HuH-7 (cell line): ENCODE data around the gene TBC1D30.
"Not testable (repeated sequence)": the region's sequence is repeated elsewhere in the genome, so short reads cannot be mapped to it uniquely, and the experiment has no call there.

Experiments used
- DNase-seq: peaks from one replicate; pipeline ENCODE4 v3.0.0; 2011; ENCODE audit warnings: low spot score

The TBC1D30 gene, protein sequence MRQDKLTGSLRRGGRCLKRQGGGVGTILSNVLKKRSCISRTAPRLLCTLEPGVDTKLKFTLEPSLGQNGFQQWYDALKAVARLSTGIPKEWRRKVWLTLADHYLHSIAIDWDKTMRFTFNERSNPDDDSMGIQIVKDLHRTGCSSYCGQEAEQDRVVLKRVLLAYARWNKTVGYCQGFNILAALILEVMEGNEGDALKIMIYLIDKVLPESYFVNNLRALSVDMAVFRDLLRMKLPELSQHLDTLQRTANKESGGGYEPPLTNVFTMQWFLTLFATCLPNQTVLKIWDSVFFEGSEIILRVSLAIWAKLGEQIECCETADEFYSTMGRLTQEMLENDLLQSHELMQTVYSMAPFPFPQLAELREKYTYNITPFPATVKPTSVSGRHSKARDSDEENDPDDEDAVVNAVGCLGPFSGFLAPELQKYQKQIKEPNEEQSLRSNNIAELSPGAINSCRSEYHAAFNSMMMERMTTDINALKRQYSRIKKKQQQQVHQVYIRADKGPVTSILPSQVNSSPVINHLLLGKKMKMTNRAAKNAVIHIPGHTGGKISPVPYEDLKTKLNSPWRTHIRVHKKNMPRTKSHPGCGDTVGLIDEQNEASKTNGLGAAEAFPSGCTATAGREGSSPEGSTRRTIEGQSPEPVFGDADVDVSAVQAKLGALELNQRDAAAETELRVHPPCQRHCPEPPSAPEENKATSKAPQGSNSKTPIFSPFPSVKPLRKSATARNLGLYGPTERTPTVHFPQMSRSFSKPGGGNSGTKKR

DNA sequence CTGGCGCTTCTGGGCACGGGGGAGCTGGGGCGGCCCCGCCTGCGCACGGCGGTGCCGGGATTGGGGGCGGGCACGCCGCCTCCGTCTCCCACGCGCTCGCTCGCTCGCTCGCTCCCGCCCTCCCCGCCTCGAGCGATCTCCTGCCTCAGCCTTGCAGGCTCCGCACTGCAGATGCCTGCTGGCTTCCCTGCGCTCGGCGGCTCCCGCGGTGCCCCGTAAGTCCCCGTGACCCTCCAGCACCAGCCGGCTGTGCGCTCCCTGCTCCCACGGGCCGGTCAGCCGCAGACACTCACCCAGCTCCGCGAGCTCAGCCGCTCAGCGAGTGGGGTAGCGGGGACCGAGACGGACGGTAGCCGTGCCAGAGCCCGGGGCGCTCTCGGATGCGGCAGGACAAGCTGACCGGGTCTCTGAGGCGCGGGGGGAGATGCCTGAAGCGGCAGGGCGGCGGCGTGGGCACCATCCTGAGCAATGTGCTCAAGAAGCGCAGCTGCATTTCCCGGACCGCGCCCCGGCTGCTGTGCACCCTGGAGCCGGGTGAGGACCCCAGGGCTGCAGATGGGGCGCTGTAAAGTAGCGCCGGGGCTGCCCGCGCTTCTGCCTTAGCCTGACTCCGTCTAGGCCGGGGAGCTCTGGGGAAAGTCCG, at the start of gene TBC1D30:
TSS of gene TBC1D30 (plus strand) at position 148 of the 643 bp plus-strand sequence. CDS start at position 381, 233 bp downstream.
- peak; percentile 40 for DNase-seq

DNA sequence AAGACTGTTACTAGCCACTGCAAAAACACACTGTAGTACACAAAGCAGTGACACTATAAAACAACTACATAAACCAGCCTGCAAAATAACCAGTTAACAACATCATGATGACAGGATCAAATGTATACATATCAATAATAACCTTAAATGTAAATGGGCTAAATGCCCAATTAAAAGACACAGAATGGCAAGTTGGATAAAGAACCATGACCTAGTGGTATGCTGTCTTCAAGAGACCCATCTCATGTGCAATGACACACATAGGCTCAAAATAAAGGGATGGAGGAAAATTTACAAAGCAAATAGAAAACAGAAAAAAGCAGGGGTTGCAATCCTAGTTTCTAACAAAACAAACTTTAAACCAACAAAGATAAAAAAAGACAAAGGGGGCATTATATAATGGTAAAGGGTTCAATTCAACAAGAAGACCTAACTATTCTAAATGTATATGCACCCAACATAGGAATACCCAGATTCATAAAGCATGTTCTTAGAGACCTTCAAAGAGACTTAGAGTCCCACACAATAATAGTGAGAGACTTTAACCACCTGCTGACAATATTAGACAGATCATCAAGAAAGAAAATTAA, 49.2 kb upstream of the TBC1D30 start:
- DNase-seq = not testable (repeated sequence)

DNA sequence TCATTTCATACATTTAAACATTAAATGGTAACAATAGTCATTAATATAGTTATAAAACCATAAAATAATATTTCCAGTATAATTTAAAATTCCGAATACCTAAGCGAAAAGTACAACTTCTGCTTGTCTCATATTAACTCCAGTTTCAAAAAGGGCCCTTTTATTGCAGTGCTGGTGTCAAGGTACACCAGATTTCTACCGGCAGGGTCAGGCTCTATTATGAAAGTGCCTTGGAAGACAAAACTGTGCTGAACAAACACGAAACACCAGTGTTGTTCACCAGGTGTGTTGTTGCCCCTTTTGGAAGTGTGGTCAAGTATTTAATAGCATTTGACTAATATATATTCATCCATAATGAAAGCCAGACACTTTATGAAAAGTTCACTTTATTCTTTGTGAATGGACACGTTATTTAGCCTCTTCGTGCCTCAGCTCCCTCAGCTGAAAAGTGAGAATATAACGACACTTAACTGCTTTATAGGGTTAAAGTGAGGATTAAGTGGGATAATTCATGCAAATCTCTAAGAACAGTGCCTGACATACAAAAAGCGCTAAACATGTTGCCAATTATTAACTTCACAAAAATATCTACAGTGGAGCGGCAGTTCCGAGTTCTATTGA, 45.0 kb upstream of the TBC1D30 start:
- DNase-seq = peak; percentile 48

DNA sequence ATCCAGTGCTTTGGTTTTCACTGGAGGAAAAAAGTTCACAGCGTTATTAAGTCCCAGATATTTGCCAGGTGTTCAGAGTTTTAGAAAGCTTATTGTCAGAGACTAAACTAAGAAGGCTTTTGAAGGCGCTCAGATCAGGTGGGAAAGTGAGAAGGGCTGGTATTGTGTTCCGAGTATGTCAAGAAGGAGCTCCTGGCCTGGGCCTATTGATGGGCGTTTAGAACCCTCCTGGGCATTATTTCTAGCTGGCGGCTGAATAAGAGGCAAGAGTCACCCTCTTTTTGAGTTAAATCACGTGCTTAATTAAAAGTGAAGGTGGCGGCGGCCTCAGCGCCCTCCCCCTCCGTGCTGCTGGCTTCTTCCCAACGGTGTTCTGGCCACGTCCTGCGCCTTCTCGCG, 44.3 kb upstream of the TBC1D30 start:
- DNase-seq = peak; percentile 28

DNA sequence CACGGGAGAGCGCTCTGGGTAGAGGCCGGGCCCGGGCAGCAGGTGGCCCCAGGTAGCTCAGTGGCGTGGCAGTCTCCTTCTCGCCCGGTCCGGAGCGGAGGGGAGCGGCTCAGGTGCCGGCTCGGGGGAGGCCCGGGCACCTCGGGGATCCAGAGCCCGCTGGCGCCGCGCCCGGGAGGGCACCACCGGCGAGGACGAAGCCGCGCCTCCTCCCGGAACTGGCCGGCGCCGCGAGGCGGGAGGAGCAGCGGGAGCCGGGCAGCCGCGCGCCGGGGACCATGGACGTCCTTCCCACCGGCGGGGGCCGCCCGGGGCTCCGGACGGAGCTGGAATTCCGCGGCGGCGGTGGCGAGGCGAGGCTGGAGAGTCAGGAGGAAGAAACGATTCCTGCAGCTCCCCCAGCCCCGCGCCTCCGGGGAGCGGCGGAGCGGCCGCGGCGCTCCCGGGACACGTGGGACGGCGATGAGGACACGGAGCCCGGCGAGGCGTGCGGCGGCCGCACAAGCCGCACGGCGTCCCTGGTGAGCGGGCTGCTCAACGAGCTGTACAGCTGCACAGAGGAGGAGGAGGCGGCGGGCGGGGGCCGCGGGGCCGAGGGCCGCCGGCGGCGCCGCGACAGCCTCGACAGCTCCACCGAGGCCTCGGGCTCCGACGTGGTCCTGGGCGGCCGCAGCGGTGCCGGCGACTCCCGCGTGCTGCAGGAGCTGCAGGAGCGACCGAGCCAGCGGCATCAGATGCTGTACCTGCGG, 43.7 kb upstream of the TBC1D30 start:
- peak; percentile 56 for DNase-seq

DNA sequence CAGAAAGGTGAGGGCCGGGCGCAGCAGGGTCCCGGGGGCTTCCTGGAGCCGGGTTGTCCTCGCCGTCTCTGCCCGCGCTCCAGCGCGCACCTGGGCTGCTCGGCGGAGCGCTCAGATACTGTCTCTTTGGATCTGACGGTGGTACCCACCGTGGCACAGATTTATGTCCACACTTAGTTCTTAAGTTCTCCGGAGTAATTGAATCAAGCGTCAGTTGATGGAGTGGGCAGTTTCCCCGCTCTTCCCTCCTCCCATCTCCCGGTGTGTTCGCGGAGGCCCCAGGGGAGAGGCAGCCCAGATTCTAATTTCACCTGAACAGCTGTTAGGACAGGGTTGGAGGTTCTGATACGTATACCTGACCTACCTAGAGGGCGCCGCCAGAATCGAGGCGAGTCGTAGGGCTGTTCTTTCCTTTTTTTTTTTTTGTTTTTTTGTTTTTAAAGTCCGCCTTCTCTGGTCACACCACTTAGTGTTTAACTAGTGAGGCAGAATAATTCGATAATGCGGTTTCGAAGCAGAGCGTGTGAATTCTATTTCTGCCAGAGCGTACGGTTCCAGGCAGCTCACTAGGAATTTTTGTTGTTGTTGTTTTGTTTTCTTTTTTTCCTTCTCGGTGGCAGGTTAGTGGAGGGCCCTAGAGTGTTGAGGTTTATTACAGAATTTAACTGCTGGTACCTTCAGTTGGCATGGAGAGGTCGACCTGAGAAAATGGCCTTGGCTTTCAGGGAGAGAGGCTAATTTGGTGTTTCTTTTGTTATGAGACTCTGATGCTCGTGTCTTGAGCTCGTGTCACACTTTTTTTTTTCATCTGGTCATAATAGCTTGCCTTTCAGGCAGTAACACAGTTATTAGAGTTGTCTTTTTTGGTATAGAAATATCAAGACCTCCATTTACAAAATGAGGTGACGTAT, 42.9 kb upstream of the TBC1D30 start:
- peak; percentile 36 for DNase-seq

DNA sequence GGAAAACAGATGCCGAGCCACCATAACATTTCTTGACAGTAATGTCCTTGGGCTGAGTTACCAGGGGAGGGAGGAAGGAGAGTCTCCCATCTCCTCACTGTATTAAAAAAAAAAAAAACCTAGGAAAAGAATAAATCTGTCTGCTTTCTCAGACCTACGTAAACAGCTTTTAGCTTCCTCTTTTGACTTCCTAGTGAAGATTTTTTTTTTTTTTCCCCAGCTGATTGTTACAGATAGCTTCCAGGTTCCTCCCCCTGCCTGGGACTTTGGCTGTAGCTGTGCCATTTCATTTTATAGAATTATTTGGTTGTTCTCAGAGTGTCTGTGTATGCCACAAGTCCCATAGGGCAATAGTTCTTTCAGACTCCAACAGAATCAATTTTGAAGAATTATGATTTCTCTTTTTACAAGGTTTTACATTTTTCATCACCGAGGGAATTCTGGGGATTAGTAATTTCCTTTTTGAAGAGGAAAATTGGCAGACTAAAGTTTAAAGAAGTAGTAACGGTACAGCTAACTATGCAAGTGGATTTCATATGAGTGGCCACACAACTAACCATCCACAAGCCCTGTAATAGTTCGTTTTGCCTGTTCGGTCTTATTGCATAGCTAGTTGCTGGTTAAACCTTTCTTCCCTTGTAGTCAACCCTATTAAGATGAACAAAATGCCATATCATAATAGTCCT, 42.1 kb upstream of the TBC1D30 start:
- DNase-seq = no peak

DNA sequence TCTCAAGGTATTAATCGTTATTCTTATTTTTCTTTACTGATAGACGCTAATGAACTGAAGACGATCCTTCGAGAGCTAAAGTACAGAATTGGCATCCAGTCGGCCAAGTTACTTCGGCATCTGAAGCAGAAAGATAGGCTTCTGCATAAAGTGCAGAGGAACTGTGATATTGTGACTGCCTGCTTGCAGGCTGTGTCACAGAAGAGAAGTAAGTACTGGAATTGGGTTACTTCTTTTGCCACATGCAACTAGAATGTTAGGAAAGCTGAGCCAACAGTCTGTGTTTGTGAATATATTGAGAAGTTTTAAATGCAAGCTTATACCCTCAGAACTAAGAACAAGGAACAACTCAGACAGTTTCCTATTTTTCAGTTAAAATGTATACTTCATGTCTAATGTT, 38.6 kb upstream of the TBC1D30 start:
- no peak for DNase-seq

DNA sequence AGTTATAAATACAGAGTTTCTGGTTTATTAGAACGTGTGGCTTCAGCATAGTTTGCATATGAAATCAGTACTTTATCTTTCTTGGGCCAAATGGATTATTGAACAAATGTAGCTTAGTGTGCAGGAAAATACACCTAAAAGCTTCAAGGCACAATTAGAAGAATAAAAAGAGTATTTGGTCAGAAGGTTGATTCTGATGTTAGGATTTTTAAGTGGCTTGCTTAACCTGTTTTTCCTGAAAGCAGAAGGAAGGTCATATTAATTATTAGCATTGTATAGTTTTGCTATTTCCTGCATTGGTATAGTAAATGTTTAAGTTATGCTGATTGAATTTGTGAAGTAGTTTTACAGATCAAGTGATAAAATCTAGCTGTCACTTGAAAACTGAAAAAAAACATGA, 34.3 kb upstream of the TBC1D30 start:
- no peak for DNase-seq

DNA sequence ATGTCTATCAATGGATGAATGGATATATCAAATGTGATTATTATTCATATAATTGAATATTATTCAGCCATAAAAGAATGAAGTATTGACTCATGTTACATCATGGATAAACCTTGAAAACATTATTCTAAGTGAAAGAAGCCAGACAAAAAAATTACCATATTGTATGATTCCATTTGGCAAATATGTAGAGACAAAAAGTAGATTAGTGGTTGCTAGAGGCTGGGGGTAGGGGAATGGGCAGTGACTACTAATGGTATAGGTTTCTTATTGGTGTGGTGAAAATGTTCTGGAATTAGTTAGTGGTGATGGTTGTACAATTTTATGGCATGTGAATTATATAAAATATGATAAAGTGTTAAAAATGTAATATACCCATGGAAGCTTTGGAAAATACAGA, 33.4 kb upstream of the TBC1D30 start:
- no peak for DNase-seq

DNA sequence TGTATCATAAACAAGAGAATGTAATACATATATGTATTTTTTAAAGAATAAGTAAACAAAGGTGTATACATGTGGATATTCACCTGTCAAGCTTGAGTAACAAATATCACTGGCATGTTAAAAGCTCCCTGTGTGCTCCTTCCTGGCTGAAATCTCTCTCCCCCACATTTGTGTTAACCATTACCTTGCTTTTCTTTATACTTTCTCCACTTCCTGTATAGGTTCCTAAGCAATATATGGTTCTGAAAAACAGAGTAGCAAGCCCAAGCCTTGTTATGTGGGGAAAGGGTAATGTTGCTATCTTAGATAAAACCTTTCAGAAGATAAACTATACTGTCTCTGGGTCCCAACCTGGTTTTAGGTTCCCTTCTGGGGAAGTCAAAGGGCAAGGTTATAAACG, 32.3 kb upstream of the TBC1D30 start:
- DNase-seq = no peak

DNA sequence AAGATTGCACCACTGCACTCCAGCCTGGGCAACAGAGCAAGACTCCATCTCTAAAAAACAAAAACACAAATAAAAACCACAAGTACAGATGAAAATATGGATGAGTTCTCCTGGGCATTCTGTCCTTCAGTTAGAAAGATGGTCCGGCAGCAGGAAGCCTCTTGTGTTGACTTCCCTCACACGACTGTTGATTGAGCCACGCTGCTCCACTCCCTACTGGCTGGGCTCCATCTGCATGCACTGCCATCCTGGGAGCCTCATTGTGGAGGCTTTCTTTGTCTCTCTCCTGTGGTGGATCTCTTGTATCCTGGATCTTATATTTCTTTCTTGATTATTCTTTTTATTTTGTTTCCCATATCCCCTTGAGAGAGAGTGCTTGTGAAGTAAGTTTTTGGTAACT, 30.8 kb upstream of the TBC1D30 start:
- DNase-seq = no peak

DNA sequence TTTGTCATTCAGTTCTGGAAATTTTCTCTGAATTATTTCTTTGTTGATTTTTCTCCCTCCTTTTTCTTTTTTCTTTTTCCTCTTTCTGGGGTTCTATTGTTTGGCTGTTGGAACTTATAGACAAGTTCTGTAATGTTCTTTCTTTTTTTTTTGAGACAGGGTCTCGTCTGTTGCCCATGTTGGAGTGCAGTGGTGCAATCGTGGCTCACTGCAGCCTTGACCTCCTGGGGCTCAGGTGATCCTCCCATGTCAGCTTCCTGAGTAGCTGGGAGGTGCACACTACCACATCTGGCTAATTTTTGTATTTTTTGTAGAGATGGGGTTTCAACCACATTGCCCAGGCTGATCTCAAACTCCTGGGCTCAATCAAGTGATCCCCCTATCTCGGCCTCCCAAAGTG, 30.1 kb upstream of the TBC1D30 start:
- DNase-seq = no peak

DNA sequence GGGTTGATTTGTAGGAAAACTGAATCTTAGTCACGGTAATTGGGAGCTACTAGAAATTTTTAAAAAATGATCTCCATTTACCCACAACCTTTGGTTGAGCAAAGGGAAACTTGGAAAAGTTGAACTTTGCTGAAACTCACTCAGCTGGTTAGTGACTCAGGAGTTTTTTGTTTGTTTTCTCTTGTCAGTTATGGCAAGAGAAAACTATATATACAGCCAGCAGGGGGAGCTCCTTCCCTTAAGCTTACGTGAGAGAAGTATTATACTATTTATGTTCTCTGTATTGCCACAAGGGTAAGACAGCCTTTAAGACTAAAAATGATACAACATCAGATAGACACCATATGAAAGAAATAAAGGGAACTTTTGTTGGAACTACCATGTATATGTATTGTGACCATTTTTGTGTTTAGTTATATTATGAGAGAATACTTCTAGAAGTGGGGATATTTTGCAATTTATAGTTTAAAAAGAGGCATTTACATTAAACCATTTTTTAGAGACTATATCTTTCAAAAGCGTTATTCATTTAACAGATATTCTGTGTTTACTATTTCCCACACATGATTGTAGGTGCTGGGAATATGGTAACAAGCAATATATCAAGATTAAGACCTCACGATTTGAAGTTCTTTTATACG, 28.1 kb upstream of the TBC1D30 start:
- DNase-seq = peak; percentile 42

DNA sequence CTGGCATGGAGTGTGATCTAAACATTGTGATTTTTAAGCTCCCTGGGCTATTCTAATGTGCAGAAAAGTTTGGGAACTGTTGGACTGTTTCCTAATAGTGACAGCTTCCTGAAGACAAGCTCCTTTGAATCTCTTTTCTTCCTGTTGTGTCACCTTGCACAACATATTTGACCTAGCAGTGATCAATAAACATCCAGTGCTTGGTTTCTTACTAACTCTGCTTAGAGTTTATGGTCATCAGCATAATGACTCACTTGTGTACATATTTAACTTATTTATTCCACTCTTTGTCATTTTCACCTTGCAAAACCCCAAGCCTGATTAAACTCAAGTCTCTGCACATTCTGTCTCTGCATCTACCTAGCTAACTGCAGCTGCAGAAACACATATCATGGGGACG, 27.3 kb upstream of the TBC1D30 start:
- DNase-seq = no peak

DNA sequence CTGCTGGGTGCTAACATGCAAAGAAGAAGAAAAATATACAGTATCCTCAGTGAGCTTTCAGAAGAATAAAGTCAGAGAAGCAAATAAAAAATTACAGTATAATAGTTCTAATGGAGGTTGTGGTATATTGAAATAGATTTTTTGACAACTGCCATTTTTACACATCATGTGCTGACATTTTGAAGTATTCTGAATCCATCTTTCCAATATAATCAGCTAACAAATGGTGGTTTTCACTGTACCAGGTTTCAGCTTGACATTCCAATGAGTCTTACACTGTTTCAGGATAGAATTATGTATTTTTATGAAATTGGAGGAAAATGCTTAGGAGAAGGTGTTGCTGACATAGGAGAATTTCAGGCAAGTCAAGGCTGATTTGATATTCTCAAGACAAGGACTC, 26.3 kb upstream of the TBC1D30 start:
- no peak for DNase-seq

DNA sequence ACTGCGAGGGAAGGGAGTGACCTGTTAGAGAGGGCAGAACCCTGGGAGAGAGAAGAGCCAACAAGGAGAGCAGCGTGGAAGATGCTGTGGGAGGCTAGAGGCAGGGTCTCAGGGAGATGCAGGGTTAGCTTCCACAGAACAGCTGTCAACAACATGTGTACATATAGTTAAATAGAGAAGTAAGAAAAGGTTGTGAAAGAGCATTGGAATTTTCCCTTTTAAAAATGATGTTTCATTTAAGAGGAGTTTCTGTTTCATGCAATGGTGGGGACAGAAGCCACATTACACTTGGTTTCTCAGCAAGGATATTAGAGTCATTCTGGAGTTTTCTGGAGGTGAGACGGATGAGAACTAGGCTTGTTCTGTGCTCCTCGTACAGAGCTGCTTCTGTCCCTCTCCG, 23.8 kb upstream of the TBC1D30 start:
- no peak for DNase-seq

DNA sequence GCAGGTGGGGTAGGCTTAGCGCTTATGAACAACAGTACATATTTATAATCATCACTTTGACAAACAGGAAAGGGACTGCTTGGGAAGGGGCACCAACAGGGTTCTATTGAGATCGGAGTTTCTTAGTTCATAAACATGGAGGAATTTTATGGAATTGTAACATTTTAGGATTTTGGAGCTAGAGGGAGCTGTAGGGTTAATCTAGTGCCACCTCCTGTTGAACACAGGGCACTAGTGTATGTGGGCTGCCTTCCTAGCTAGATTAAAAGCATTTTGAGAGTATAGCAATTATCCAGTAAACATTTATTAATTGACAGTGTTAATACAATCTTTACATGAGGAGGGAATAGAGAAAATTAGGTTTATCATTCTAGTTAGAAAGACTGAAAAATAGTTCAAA, 23.1 kb upstream of the TBC1D30 start:
- DNase-seq = no peak

DNA sequence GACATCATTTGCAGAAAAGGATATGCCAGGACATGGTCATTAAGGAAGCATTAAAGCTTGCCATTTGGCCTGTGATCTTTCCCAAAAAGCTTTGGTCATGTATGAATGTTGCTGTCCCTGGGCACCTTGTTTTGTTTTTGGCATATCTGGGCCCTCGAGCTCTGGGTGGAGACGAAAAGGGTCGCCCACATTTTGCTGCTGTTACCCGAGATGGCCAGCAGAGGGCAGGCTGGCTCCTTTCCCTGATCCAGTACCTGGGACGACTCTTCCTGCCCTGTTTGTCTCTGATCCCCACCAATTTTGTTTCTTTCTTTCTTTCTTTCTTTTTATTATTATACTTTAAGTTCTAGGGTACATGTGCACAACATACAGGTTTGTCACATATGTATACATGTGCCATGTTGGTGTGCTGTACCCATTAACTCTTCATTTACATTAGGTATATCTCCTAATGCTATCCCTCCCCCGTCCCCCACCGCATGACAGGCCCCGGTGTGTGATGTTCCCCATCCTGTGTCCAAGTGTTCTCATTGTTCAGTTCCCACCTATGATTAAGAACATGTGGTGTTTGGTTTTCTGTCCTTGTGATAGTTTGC, 22.2 kb upstream of the TBC1D30 start:
- peak; percentile 67 for DNase-seq
